ENCODE data around the gene TNFAIP3. TPM values are rescaled to one million over a fixed set of nuclear protein-coding genes. Genes with fewer than 3 reads are reported as not detected.
"Not testable (repeated sequence)": the region's sequence is repeated elsewhere in the genome, so short reads cannot be mapped to it uniquely, and the experiment has no call there.

TNFAIP3 gene
- total RNA-seq, 6 donors from 2014 or later: 35.3 to 76.4 (median 52.2) TPM

DNA sequence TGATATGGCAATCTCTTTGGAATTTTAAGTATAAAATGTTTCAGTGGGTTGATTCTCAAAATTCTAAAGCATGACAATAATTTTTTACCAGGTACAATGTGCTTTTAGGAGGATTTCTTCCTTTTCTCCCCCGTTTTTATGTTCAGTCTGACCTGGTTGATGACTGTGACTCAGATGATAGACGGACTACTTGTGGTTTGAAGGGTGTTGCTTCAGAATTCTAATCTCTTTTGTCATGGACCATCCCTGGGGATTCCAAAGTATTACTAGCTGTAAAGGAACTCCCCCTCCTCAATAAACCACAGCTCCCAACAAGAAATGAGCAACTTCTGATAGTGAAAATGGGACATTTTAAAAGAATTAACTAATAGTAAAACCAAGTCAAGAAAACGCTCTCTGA lies 34.9 kb upstream of the TNFAIP3 start:
- Histone ChIP-seq H3K27me3 (no peaks in the 10 kb centered on the region), H3K9me3 (no peaks in the 10 kb centered on the region), H3K4me3 (no peak overlapping the region), H3K36me3 (no peaks in the 10 kb centered on the region), H3K27ac (no peak overlapping the region), H3K4me1 (no peaks in the 10 kb centered on the region)
- ATAC-seq (ENCODE audit: low FRiP score in 2 of 2) (peak in 1 of 2 donors; percentile 62), DNase-seq (no peak)
- TF ChIP-seq POLR2AphosphoS5 (IDR thresholded peaks at IDR 0.05) (no peak), POLR2A (IDR thresholded peaks at IDR 0.05) (no peak), EP300 (IDR thresholded peaks at IDR 0.05) (no peak)
- TF ChIP-seq, protein P1, sequence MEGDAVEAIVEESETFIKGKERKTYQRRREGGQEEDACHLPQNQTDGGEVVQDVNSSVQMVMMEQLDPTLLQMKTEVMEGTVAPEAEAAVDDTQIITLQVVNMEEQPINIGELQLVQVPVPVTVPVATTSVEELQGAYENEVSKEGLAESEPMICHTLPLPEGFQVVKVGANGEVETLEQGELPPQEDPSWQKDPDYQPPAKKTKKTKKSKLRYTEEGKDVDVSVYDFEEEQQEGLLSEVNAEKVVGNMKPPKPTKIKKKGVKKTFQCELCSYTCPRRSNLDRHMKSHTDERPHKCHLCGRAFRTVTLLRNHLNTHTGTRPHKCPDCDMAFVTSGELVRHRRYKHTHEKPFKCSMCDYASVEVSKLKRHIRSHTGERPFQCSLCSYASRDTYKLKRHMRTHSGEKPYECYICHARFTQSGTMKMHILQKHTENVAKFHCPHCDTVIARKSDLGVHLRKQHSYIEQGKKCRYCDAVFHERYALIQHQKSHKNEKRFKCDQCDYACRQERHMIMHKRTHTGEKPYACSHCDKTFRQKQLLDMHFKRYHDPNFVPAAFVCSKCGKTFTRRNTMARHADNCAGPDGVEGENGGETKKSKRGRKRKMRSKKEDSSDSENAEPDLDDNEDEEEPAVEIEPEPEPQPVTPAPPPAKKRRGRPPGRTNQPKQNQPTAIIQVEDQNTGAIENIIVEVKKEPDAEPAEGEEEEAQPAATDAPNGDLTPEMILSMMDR (IDR thresholded peaks at IDR 0.05): no peak
- WGBS, 2 donors: 68 to 84% methylated on average over 3 of the region's 3 CpGs

DNA sequence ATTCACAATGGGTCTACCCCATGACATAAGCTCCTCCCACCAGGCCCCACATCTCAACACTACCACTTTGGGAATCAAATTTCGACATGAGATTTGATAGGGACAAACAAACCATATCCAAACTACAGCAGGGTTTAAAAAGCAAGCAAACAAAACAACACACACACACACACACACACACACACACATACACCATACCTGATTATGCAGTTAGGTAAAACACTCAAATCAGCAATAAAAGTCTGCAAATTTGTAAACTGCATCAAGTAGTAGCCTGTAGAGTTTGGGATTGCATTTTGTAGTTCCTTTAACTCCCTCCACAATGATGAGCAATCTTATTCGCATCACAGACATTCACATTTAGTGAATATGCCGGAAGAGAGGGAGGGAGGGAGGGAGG lies 32.6 kb upstream of the TNFAIP3 start:
- no peak for TF ChIP-seq POLR2A (IDR thresholded peaks at IDR 0.05)
- WGBS, 2 donors: 90 to 95% methylated on average over 3 of the region's 3 CpGs

DNA sequence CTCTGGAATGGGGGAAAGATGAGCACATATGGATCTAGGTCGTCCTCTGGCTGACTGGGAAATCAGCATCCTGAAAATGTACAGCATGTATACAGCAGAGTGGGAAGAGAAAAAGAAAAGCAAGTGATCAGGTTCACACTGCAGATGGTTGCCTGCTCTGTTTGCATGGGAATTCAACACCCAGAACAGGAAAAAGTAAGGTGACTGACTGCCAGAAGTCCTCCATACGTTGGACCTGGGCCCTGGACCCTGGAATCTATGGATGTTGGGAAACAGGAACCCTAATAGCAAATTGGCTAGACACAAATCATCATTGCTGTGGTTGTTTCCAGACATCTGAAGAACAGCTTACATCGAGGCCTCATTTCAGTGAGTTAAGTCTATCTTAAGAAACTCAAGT lies 30.3 kb upstream of the TNFAIP3 start:
- Histone ChIP-seq H3K27ac (no peak overlapping the region), H3K27me3 (no peaks in the 10 kb centered on the region), H3K4me3 (no peak overlapping the region), H3K36me3 (no peaks in the 10 kb centered on the region), H3K9me3 (no peaks in the 10 kb centered on the region), H3K4me1 (no peaks in the 10 kb centered on the region)
- TF ChIP-seq EP300 (IDR thresholded peaks at IDR 0.05) (no peak), POLR2AphosphoS5 (IDR thresholded peaks at IDR 0.05) (no peak), POLR2A (IDR thresholded peaks at IDR 0.05) (no peak)
- TF ChIP-seq, protein P1 (IDR thresholded peaks at IDR 0.05): no peak
- DNase-seq: no peak
- 67 to 77% methylated on average over 3 of the region's 3 CpGs for WGBS, 2 donors
- no peak for ATAC-seq (ENCODE audit: low FRiP score in 2 of 2)

More for the DNA sequence above, 32.6 kb upstream of the TNFAIP3 start:
- H3K4me1 ChIP-seq: no peaks in the 10 kb centered on the region
- no peaks in the 10 kb centered on the region for H3K27me3 ChIP-seq
- DNase-seq: no peak
- H3K9me3 ChIP-seq: no peaks in the 10 kb centered on the region
- ATAC-seq (ENCODE audit: low FRiP score in 2 of 2): no peak
- no peak overlapping the region for H3K4me3 ChIP-seq
- H3K36me3 ChIP-seq: no peaks in the 10 kb centered on the region
- no peak overlapping the region for H3K27ac ChIP-seq

DNA sequence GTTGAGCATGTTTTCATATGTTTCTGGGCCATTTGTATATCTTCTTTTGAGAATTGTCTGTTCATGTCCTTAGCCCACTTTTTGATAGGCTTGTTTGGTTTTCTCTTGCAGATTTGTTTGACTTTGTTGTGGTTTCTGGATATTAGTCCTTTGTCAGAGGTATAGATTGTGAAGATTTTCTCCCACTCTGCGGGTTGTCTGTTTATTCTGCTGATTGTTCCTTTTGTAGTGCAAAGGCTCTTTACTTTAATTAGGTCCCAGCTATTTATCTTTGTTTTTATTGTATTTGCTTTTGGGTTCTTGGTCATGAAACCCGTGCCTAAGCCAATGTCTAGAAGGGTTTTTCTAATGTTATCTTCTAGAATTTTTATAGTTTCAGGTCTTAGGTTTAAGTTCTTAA lies 29.0 kb upstream of the TNFAIP3 start:
- not testable (repeated sequence) for H3K27ac ChIP-seq; H3K27me3 ChIP-seq; DNase-seq; H3K4me1 ChIP-seq; H3K4me3 ChIP-seq; ATAC-seq (ENCODE audit: low FRiP score in 2 of 2); H3K36me3 ChIP-seq; H3K9me3 ChIP-seq
- WGBS, 2 donors: 70 to 80% methylated on average over 2 of the region's 2 CpGs

DNA sequence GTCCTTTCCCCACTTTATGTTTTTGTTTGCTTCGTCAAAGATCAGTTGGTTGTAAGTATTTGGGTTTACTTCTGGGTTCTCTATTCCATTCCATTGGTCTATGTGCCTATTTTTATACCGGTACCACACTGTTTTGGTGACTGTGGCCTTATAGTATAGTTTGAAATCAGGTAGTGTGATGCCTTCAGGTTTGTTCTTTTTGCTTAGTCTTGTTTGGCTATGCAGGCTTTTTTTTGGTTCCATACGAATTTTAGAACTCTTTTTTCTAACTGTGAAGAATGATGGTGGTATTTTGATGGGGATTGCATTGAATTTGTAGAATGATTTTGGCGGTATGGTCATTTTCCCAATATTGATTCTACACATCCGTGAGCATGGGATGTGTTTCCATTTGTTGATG lies 28.5 kb upstream of the TNFAIP3 start:
- not testable (repeated sequence) for H3K27ac ChIP-seq, DNase-seq

DNA sequence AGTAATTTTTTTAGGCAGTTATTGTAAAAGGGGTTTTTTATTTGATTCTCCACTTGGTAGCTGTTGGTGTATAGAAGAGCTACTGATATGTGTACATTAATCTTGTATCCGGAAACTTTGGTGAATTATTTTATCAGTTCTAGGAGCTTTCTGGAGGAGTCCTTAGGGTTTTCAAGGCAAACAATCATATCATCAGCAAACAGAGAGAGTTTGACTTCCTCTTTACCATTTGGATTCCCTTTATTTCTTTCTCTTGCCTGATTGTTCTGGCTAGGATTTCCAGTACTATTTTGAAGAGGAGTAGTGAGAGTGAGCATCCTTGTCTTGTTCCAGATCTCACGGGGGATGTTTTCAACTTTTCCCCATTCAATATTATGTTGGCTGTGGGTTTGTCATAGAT lies 28.0 kb upstream of the TNFAIP3 start:
- TF ChIP-seq, protein P1 (IDR thresholded peaks at IDR 0.05): no peak
- TF ChIP-seq POLR2AphosphoS5 (IDR thresholded peaks at IDR 0.05) (no peak), EP300 (IDR thresholded peaks at IDR 0.05) (no peak), POLR2A (IDR thresholded peaks at IDR 0.05) (no peak)
- DNase-seq (no peak), ATAC-seq (ENCODE audit: low FRiP score in 2 of 2) (no peak)
- Histone ChIP-seq H3K9me3 (no peaks in the 10 kb centered on the region), H3K36me3 (no peaks in the 10 kb centered on the region), H3K27me3 (no peaks in the 10 kb centered on the region), H3K4me1 (no peaks in the 10 kb centered on the region), H3K27ac (no peak overlapping the region), H3K4me3 (no peak overlapping the region)
- 86 to 89% methylated on average over 2 of the region's 2 CpGs for WGBS, 2 donors

More for the DNA sequence above, 28.5 kb upstream of the TNFAIP3 start:
- H3K9me3 ChIP-seq; ATAC-seq (ENCODE audit: low FRiP score in 2 of 2); H3K4me3 ChIP-seq; H3K27me3 ChIP-seq; H3K4me1 ChIP-seq; H3K36me3 ChIP-seq: not testable (repeated sequence)
- 90 to 93% methylated on average over 5 of the region's 5 CpGs for WGBS, 2 donors
